GM12874 (cell line): Measurements from ENCODE around the gene IPPK.
A peak's percentile ranks its signal among the peaks of the same experiment; 100 is the strongest.

Source experiments
- TF ChIP-seq, protein P1 (sequence below): IDR thresholded peaks from 2 replicates; pipeline ENCODE4 v1.5.1; 2011; ENCODE audit warnings: low read depth, mild to moderate bottlenecking, control low read depth, low read length, moderate library complexity; ENCODE audit not compliant: insufficient read depth

Gene IPPK

DNA sequence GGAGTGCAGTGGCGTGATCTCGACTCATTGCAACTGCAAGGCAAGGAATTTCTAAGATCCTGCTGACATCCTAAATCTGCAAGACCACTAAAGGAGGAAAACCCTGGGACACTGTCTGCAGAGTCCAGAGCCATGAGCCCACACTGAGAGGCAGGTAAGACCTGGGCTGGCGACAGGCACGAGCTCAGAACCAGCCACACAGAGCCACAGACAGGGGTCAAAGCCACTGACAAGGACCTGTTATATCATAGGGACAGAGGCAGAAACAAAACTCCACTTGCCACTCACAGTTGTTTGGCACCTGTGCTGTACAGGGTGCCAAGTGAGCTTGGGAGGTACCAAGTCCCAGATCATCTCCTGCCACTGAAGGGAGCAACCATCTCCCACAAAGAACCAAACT lies 34.2 kb downstream of the IPPK start:
- TF ChIP-seq, protein P1, sequence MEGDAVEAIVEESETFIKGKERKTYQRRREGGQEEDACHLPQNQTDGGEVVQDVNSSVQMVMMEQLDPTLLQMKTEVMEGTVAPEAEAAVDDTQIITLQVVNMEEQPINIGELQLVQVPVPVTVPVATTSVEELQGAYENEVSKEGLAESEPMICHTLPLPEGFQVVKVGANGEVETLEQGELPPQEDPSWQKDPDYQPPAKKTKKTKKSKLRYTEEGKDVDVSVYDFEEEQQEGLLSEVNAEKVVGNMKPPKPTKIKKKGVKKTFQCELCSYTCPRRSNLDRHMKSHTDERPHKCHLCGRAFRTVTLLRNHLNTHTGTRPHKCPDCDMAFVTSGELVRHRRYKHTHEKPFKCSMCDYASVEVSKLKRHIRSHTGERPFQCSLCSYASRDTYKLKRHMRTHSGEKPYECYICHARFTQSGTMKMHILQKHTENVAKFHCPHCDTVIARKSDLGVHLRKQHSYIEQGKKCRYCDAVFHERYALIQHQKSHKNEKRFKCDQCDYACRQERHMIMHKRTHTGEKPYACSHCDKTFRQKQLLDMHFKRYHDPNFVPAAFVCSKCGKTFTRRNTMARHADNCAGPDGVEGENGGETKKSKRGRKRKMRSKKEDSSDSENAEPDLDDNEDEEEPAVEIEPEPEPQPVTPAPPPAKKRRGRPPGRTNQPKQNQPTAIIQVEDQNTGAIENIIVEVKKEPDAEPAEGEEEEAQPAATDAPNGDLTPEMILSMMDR: no peak

DNA sequence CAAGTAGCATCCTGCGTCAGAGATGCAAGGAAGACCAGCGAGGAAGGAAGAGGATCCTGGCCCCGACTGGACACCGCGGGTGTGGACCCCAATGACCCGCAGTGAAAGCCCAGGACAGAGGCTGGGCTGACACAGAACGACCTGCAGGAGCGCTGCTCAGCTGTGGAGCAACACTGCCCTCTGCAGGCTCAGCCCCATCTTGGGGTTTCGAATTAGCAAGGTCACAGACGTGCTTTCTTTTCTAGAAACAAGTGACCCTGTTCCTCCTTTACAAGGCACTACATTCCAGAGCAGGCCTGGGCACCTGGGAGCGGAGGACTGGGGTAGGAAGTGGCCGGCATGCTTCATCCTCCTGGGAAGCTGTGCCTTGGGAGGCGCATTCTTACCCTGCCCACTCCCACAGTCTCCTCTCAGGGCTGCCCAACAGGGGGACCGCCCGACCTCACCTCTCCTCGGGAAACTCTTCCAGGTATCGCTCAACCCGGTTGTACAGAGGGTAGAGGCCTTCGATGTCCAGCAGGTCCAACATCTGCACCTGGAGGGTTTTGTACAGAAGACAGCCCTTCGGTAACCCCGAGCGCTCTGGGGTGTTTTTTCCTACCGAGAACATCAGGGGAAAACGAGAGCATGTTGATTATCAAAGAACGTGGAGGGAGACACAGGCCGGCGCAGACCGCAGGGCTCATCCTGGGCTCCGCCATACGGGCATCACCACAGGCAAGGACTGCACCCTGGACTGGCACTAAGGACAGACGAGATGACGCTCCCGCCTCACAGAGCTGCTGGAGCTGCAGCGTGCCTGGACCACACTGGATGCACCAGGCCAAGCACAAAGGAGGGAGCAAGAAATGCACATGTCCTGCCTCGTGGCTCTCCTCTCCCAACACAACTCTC lies 35.0 kb downstream of the IPPK start:
- TF ChIP-seq, protein P1: peak; percentile 97

DNA sequence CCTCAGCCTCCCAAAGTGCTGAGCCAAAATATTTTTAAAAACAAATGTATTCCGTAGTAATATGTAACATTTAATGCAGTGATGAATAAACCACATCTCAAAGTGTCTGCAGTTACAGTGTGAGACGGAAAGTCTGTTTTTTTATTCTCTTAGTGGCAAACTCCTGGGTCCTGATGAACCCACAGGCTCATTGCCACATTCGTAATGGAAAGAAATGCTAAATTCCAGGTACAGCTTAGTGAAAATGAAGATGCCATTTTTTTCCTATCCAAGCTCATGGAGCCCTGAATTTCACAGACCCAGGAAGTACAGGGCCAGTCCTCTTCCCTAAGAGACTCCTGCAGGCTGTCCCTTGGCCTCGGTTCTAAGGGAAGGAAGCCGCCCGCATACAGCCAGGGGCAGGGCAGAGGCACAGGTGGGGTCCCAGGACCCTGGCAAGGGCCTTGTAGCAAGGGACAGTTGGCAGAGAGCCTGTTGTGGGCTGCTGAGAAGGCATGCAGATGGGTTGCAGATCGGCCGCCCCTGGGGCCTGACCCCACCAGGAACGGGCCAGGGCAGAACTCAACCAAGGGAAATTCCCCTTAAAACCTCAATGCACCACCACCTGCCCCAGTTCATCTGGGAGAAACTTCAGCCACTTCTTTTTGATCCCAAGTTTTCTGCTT lies 36.2 kb downstream of the IPPK start:
- TF ChIP-seq, protein P1: no peak

DNA sequence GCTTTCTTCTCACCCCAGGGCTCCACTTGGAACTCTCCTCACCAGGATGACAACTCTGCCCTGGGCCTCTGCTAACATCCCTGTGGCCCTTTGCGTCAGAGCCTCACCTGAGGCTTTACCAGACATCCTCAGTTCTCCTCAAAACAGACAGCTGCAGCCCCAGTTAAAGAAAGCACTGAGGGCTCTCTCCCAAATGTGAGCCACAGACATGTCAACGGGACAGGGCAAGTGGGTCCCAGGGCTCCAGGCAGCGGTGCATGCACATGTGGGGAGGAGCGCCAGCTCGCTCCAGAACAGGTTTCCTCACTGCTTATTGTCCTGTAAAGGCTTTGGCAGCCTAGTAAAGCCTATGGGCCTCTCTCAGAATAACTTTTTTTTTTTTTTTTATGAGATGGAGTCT lies 37.3 kb downstream of the IPPK start:
- TF ChIP-seq, protein P1: no peak

DNA sequence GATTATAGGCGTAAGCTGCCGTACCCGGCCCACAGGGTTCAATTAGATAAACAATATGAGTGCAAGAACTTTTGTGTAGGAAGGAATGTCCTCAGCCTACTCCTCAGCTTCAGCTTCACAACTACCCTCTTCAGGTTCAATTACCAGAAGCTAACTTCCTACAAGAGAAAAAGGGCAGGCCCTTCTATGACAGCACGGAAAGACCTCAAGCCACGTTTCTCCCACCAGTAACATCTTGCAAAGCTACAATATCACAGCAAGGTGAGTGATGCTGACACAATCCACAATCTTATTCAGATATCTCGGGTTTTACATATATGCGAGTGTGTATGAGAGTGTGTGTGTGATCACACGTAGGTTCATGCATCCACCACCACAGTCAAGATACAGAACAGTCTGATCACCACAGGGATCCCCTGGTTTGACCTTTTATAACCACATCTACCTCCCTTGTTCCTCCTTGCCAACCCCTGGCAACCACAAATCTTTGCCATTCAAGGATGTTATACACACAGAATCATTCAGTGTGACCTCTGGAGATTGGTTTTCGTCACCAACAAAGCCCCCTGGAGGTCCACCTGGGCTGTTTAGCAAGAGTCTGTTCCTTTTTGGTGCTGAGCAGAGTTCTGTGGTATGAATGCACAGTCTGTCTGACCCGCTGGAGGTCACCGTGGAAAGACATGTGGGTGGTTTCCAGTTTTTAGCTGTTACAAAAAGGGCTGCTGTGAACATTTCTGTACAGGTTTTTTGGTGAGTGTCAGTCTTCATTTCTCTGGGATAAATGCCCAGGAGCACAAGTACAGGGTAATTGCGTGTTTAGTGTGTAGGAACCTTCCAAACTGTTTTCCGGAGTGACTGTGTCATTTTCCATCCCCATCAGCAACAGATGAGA lies 38.2 kb downstream of the IPPK start:
- TF ChIP-seq, protein P1: no peak

DNA sequence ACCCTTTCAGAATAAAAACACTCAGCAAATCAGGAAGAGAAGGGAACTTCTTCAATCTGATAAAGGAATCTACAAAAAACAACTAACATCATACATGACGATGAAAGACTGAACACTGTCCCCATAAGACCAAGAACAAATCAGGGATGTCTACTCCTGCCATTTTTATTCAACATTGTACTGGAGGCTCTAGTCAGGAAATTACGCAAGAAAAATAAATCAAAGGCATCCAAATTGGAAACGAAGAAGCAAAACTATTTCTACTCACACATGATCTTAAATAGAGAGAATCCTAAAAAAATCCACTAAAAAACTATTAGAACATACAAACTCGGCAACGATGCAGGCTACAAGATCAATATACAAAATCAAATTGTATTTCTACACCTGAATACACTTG lies 42.3 kb downstream of the IPPK start:
- TF ChIP-seq, protein P1: no peak

DNA sequence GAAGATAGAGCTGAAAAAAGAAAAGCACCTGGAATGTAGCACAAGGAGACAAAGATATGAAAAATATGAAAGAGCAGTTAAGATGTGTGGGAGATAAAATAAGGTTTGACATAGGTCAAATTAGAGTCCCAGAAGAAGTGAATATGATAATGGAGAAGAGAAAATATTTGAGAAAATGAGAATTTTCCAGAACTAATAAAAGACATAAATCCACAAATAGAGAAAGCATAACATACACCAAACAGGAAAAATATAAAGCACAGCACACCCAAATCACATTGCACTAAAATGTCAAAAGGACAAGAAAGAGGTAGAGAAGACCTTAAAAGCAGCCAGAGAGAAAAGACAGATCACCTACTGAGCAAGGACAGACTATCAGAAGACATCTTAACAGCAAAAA lies 43.4 kb downstream of the IPPK start:
- TF ChIP-seq, protein P1: no peak
